Stimulated activated CD8-positive, alpha-beta memory T cell treated with anti-CD3 and anti-CD28 coated beads, Interleukin-4, amount 100 ng/mL, for 4 hours (primary cell): ENCODE results near the gene TRIM48.
"Not testable (repeated sequence)": the region's sequence is repeated elsewhere in the genome, so short reads cannot be mapped to it uniquely, and the experiment has no call there.

ENCODE experiments used
- DNase-seq, 2 donors: peaks; one replicate each; pipeline ENCODE4 v3.0.0-alpha.2; 2020; ENCODE audit warnings: low read depth in 2 of 2, low spot score in 1 of 2

Gene TRIM48, protein sequence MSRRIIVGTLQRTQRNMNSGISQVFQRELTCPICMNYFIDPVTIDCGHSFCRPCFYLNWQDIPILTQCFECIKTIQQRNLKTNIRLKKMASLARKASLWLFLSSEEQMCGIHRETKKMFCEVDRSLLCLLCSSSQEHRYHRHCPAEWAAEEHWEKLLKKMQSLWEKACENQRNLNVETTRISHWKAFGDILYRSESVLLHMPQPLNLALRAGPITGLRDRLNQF

DNA sequence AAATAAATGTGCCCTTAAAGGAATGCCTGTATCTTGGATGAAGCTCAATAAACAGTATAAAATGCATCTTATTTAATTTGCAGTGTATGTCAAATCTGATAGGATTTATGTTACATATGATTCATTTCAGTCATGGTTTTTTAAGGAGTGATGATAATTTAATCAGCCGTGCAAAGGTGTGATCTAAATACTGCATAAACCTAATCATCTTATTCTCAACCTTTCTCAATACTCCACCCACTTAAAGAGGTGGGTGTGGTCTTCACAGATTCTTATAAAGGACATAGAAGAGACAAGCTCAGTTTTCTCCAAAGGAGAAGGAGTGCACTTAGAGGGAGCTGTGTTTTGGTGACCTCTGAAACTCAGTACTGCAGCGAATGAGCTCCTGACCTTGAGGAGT lies at the start of gene TRIM48:
TRIM48 (plus strand) TSS at position 301 of the 400 bp plus-strand sequence. CDS start 113 bp downstream, outside the sequence.
- not testable (repeated sequence) for DNase-seq

DNA sequence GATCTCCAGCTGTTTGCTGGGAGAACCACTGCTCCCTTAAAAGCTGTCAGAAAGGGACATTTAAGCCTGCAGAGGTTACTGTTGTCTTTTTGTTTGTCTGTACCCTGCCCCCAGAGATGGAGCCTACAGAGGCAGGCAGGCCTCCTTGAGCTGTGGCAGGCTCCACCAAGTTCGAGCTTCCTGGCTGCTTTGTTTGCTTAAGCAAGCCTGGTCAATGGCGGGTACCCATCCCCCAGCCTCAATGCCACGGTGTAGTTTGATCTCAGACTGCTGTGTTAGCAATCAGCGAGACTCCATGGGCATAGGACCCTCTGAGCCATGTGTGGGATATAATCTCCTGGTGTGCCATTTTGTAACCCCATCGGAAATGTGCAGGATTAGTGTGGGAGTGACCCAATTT lies 23.6 kb upstream of the TRIM48 start:
- not testable (repeated sequence) for DNase-seq

DNA sequence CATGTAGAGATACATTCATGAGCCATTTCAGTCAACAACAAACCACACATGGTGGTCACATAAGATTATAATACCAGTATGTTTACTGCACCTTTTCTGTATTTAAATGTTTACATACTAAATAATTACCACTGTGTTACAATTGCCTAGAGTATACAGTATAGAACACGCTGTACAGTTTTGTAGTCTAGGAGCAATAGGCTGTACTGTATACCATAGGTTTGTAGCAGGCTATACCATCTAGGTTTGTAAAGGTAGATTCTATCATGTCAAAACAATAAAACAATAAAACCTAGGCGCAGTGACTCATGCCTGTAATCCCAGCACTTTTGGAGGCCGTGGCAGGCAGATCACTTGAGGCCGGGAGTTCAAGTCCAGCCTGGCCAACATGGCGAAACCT lies 1.1 kb downstream of the TRIM48 start:
- DNase-seq = no peak
